A549 (cell line): ENCODE measurements around the gene TSPAN18. TPM values are rescaled to one million over a fixed set of nuclear protein-coding genes. Genes with fewer than 3 reads are reported as not detected.

Source experiments
- ATAC-seq, 2 experiments: fragments of 200-7000 bp in 1 of 2; fragments of >200 bp in 1 of 2; cut with Nextera tagmentation in 1 of 2; cut with Tn5 transposase in 1 of 2; 3 replicates each; pipeline versions ENCODE4 v1.8.0 to v1.9.1; 2018 to 2020; ENCODE audit warnings: mild to moderate bottlenecking in 1 of 2, moderate library complexity in 1 of 2
- CTCF ChIA-PET: fragments of 300-600 bp; sonication (Branson Sonifier 250); formaldehyde crosslinking; extraction: SDS; loops from one replicate; lab custom pipeline; 2021; ENCODE audit warnings: antibody characterized with exemption, inconsistent platforms; lab: Yijun Ruan, JAX
- POLR2A ChIA-PET: fragments of 350-600 bp; formaldehyde crosslinking; extraction: SDS; loops from one replicate; lab custom pipeline; 2021; ENCODE audit warnings: antibody characterized with exemption, inconsistent platforms; lab: Yijun Ruan, JAX
- DNase-seq, 2 experiments: peaks; one replicate each; pipeline versions ENCODE4 v3.0.0 to v3.0.0-alpha.2; 2011 to 2016; ENCODE audit warnings: low read depth in 1 of 2, low spot score in 1 of 2
- FAIRE-seq: peaks from 2 replicates; lab custom pipeline; 2011; peaks lifted over from hg19 to GRCh38; lab: Jason Lieb, UNC
- H3K27ac ChIP-seq, 2 experiments: fragments of >200 bp; sonication (Bioruptor Twin); formaldehyde crosslinking; 3 replicates each; pipeline ENCODE4 v1.5.1; 2016 to 2017
- H3K4me1 ChIP-seq: fragments of >200 bp; sonication (Bioruptor Twin); formaldehyde crosslinking; 3 replicates; pipeline ENCODE4 v1.6.1; 2016
- H3K4me2 ChIP-seq: fragments of >200 bp; sonication (Bioruptor Twin); formaldehyde crosslinking; 3 replicates; pipeline ENCODE4 v1.6.1; 2016
- H3K4me3 ChIP-seq: fragments of >200 bp; sonication (Bioruptor Twin); formaldehyde crosslinking; 3 replicates; pipeline ENCODE4 v1.5.1; 2016
- H3K9me3 ChIP-seq: fragments of >200 bp; sonication (Bioruptor Twin); formaldehyde crosslinking; 3 replicates; pipeline ENCODE4 v1.6.1; 2016
- BHLHE40 ChIP-seq: IDR thresholded peaks from 2 replicates; pipeline ENCODE4 v1.6.1; 2012; ENCODE audit warnings: low read depth, low read length, inconsistent platforms
- CBX2 ChIP-seq: fragments of 200-600 bp; sonication (generic); IDR thresholded peaks from 2 replicates; pipeline ENCODE4 v1.6.1; 2016; ENCODE audit warnings: low read depth, mild to moderate bottlenecking, borderline replicate concordance
- CBX8 ChIP-seq: fragments of 200-600 bp; sonication (generic); IDR thresholded peaks from 2 replicates; pipeline ENCODE4 v1.6.1; 2016
- CEBPB ChIP-seq, 2 experiments: fragments of >200 bp in 1 of 2; sonication (Bioruptor Twin) in 1 of 2; formaldehyde crosslinking in 1 of 2; IDR thresholded peaks; 2 replicates each; pipeline ENCODE4 v1.6.1; 2012 to 2016
- CHD2 ChIP-seq: fragments of 150-350 bp; IDR thresholded peaks from 2 replicates; pipeline ENCODE4 v1.6.1; 2014; ENCODE audit warnings: low read length; ENCODE audit not compliant: partially characterized antibody
- ESRRA ChIP-seq: fragments of 150-350 bp; IDR thresholded peaks from 2 replicates; pipeline ENCODE4 v1.6.1; 2014; ENCODE audit warnings: mild to moderate bottlenecking, low read length, borderline replicate concordance
- FOSL2 ChIP-seq, 2 experiments: fragments of 450-650 bp in 1 of 2; fragments of >200 bp in 1 of 2; sonication (Bioruptor Twin) in 1 of 2; formaldehyde crosslinking; IDR thresholded peaks; 2 replicates each; pipeline versions ENCODE4 v1.5.0 to v1.6.1; 2016 to 2020; ENCODE audit warnings: mild to moderate bottlenecking in 1 of 2, moderate library complexity in 1 of 2
- GATA3 ChIP-seq: IDR thresholded peaks from 2 replicates; pipeline ENCODE4 v1.6.1; 2012; ENCODE audit warnings: borderline replicate concordance
- HOXA7 ChIP-seq: fragments of 250-450 bp; sonication (Bioruptor Pico); IDR thresholded peaks from 2 replicates; pipeline ENCODE4 v1.5.0; 2020; ENCODE audit warnings: mild to moderate bottlenecking, moderate library complexity
- JUNB ChIP-seq: fragments of >200 bp; sonication (Bioruptor Twin); formaldehyde crosslinking; IDR thresholded peaks from 2 replicates; pipeline ENCODE4 v1.6.1; 2016
- KDM1A ChIP-seq: fragments of 200-600 bp; sonication (generic); IDR thresholded peaks from 2 replicates; pipeline ENCODE4 v1.6.1; 2016; ENCODE audit warnings: low read depth, mild to moderate bottlenecking
- MAFK ChIP-seq: fragments of 450-650 bp; IDR thresholded peaks from 2 replicates; pipeline ENCODE4 v1.6.1; 2014; ENCODE audit not compliant: partially characterized antibody
- MAZ ChIP-seq: fragments of 150-350 bp; IDR thresholded peaks from 2 replicates; pipeline ENCODE4 v1.6.1; 2014; ENCODE audit warnings: antibody characterized with exemption, low read depth, low read length, borderline replicate concordance
- MYC ChIP-seq: IDR thresholded peaks from 2 replicates; pipeline ENCODE4 v1.6.1; 2012; ENCODE audit warnings: mild to moderate bottlenecking, inconsistent platforms, low read length, improper control_type of control experiment, borderline replicate concordance
- NR3C1 ChIP-seq: fragments of >200 bp; sonication (Bioruptor Twin); formaldehyde crosslinking; IDR thresholded peaks from 3 replicates; pipeline ENCODE4 v1.6.1; 2017
- PHF8 ChIP-seq: fragments of 200-600 bp; sonication (generic); IDR thresholded peaks from 2 replicates; pipeline ENCODE4 v1.6.1; 2016; ENCODE audit warnings: low read depth, mild to moderate bottlenecking, antibody characterized with exemption, moderate library complexity, borderline replicate concordance
- POLR2AphosphoS2 ChIP-seq: conservative IDR thresholded peaks from 2 replicates; pipeline ENCODE4 v1.6.1; 2012; ENCODE audit warnings: low read length, improper control_type of control experiment, inconsistent platforms
- RARB ChIP-seq: fragments of 250-450 bp; sonication (Bioruptor Pico); IDR thresholded peaks from 2 replicates; pipeline ENCODE4 v1.8.0; 2021; ENCODE audit warnings: mild to moderate bottlenecking, moderate library complexity
- RCOR1 ChIP-seq: fragments of 150-350 bp; IDR thresholded peaks from 2 replicates; pipeline ENCODE4 v1.6.1; 2014; ENCODE audit warnings: antibody characterized with exemption, low read length, low read depth
- RFX5 ChIP-seq: fragments of 450-650 bp; IDR thresholded peaks from 2 replicates; pipeline ENCODE4 v1.7.1; 2014; ENCODE audit warnings: antibody characterized with exemption, mild to moderate bottlenecking, moderate library complexity
- SMC3 ChIP-seq: fragments of >200 bp; sonication (Bioruptor Twin); formaldehyde crosslinking; IDR thresholded peaks from 3 replicates; pipeline ENCODE4 v1.6.1; 2018; ENCODE audit warnings: inconsistent platforms
- TP53 ChIP-seq: fragments of 250-450 bp; sonication (Bioruptor Pico); IDR thresholded peaks from 2 replicates; pipeline ENCODE4 v1.5.0; 2021; ENCODE audit warnings: mild to moderate bottlenecking, moderate library complexity
- ZC3H11A ChIP-seq: fragments of 450-650 bp; IDR thresholded peaks from 2 replicates; pipeline ENCODE4 v1.6.1; 2014; ENCODE audit warnings: antibody characterized with exemption, mild to moderate bottlenecking
- ZNF302 ChIP-seq: fragments of 250-450 bp; sonication (Bioruptor Pico); IDR thresholded peaks from 2 replicates; pipeline ENCODE4 v1.9.0; 2021; ENCODE audit warnings: inconsistent platforms, mild to moderate bottlenecking, moderate library complexity
- WGBS: methylation state at CpG from one replicate; pipeline ENCODE4 v1.1.6; 2017; ENCODE audit errors: missing lambda C conversion rate; 5-methylcytosine and 5-hydroxymethylcytosine counted together
- polyA plus RNA-seq, 4 experiments: library from polyadenylated mRNA; depleted of rRNA in 3 of 4; stranded (reverse); fragments of >200 nt; fragmentation: RNase III in 1 of 4; extraction: RNeasy Plus Mini Kit Qiagen cat#74134 plus additional on column Dnase treatment in 1 of 4; gene quantifications; 2 replicates in 3 of 4; 3 replicates in 1 of 4; pipeline ENCODE4 v1.2.3, GENCODE V29; 2011 to 2017
- TF ChIP-seq, protein P1 (sequence below): fragments of >200 bp; sonication (Bioruptor Twin); formaldehyde crosslinking; IDR thresholded peaks from 2 replicates; pipeline ENCODE4 v1.6.1; 2016
- TF ChIP-seq, protein P2 (sequence below): fragments of 450-650 bp; IDR thresholded peaks from 2 replicates; pipeline ENCODE4 v1.6.1; 2014; ENCODE audit warnings: antibody characterized with exemption
- TF ChIP-seq, protein P3 (sequence below): fragments of 250-450 bp; sonication (Bioruptor Pico); IDR thresholded peaks from 2 replicates; pipeline ENCODE4 v1.5.0; 2020; ENCODE audit warnings: low read depth, mild to moderate bottlenecking, moderate library complexity
- TF ChIP-seq, protein P4 (sequence below): fragments of 250-450 bp; sonication (Bioruptor Pico); IDR thresholded peaks from 2 replicates; pipeline ENCODE4 v1.5.0; 2021; ENCODE audit warnings: mild to moderate bottlenecking, moderate library complexity, borderline replicate concordance
- TF ChIP-seq, protein P5 (sequence below): IDR thresholded peaks from 2 replicates; pipeline ENCODE4 v1.6.1; 2012

TSPAN18 gene
- polyA plus RNA-seq, 2 of the 4 experiments (the other 2 are of a cell fraction) = 0.81 to 4.5 TPM

DNA sequence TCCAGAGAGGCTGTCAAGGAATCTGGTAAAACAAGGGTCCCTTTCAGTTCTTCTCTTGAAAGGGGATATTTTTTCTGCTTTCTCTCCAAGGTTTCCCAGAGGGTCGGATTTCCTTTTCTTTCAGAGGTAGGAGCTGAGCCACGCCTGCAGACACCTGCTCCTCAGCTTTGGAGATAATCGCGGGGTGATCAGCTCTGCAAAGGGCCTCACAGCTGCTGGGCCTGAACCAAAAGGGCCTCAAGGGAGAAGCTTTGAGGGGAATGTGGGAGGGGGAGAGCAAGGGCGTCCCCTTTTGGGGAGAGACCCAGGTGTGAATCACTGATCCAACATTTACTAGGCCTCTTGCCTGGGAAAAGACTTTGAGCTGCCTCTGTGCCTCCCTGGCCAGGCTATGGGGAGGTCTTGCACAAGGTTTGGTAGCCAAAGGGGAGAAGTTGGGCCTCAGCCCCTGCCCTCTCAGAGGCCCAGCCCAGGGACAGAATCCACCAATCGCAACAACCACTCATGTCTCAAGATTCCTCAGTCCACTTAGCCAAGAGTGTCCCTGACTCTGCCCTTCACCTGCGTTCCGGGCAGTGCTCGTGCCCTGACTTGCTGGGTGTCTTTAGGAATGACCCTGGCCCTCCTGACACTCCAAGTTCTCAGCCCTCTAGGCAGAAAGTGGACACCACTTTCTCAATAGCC, 237.9 kb downstream of the TSPAN18 start:
- no peak for FAIRE-seq
- CTCF ChIA-PET = interaction anchor here (0.6 to 9.7 kb wide), 6 partner anchors 16 to 146 kb away, joined by 3 to 64 read pairs (median 4); no protein-coding TSS in a partner anchor
- WGBS = 85% methylated on average over 9 of the region's 9 CpGs
- POLR2A ChIA-PET = no interaction called here
- Histone ChIP-seq H3K27ac (no peak overlapping the region), H3K4me2 (no peak overlapping the region), H3K9me3 (no peaks in the 10 kb centered on the region), H3K4me3 (no peak overlapping the region)
- TF ChIP-seq CEBPB (IDR thresholded peaks at IDR 0.05) (no peak), KDM1A (no peak), RFX5 (no peak), RARB (CRISPR knock-in tag) (no peak), FOSL2 (IDR thresholded peaks at IDR 0.05) (no peak), FOSL2 (CRISPR knock-in tag; IDR thresholded peaks at IDR 0.05) (no peak), SMC3 (no peak), CBX2 (no peak), CBX8 (no peak), GATA3 (no peak), PHF8 (no peak), ZC3H11A (no peak), ZNF302 (CRISPR knock-in tag) (no peak), MAZ (no peak), CHD2 (no peak)
- TF ChIP-seq, protein P1, sequence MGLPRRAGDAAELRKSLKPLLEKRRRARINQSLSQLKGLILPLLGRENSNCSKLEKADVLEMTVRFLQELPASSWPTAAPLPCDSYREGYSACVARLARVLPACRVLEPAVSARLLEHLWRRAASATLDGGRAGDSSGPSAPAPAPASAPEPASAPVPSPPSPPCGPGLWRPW = no peak
- TF ChIP-seq, protein P2, sequence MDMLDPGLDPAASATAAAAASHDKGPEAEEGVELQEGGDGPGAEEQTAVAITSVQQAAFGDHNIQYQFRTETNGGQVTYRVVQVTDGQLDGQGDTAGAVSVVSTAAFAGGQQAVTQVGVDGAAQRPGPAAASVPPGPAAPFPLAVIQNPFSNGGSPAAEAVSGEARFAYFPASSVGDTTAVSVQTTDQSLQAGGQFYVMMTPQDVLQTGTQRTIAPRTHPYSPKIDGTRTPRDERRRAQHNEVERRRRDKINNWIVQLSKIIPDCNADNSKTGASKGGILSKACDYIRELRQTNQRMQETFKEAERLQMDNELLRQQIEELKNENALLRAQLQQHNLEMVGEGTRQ = no peak
- TF ChIP-seq, all 56 proteins: peak for 0
- ATAC-seq = no peak
- peaks cover 3% of the 10 kb centered on the region; the same call in 1 of the 3 replicates for H3K4me1 ChIP-seq
- DNase-seq = no peak

DNA sequence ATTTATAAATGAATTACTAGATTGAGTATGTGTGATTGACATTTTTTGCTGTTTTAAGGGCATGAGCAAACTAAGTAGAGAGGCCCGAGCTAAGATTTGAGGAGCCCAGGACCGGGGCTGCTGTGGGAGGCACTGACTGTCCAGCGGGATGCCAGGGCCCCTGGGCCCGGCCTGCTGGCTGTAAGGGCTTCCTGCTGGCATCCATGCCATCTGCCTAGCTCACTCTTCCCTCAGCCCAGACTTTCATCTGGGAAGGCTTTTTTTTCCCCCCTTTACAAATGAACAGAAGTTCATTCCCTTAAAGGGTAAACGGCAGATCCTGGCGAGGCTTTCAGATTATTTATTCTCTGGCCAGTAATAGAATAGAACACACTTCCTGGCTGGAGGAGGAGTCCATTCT, 239.9 kb downstream of the TSPAN18 start:
- Histone ChIP-seq H3K27ac (no peak overlapping the region), H3K4me3 (no peak overlapping the region), H3K4me2 (no peak overlapping the region), H3K4me1 (no peaks in the 10 kb centered on the region), H3K9me3 (no peaks in the 10 kb centered on the region)
- no peak for DNase-seq
- no peak for TF ChIP-seq FOSL2 (IDR thresholded peaks at IDR 0.05)
- no peak for TF ChIP-seq FOSL2 (CRISPR knock-in tag; IDR thresholded peaks at IDR 0.05)
- TF ChIP-seq PHF8 = no peak
- TF ChIP-seq GATA3 = no peak
- no peak for TF ChIP-seq MYC
- no peak for TF ChIP-seq POLR2AphosphoS2
- TF ChIP-seq CEBPB (IDR thresholded peaks at IDR 0.05) = no peak
- no peak for TF ChIP-seq HOXA7 (CRISPR knock-in tag)
- TF ChIP-seq, protein P3, sequence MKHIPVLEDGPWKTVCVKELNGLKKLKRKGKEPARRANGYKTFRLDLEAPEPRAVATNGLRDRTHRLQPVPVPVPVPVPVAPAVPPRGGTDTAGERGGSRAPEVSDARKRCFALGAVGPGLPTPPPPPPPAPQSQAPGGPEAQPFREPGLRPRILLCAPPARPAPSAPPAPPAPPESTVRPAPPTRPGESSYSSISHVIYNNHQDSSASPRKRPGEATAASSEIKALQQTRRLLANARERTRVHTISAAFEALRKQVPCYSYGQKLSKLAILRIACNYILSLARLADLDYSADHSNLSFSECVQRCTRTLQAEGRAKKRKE (CRISPR knock-in tag) = no peak
- no peak for ATAC-seq
- no peak for FAIRE-seq
- 82% methylated on average over 6 of the region's 6 CpGs for WGBS
- POLR2A ChIA-PET = no interaction called here
- CTCF ChIA-PET = interaction anchor here (0.9 to 1.8 kb wide), 5 partner anchors 10 to 137 kb away, joined by 3 to 4 read pairs (median 4); no protein-coding TSS in a partner anchor

DNA sequence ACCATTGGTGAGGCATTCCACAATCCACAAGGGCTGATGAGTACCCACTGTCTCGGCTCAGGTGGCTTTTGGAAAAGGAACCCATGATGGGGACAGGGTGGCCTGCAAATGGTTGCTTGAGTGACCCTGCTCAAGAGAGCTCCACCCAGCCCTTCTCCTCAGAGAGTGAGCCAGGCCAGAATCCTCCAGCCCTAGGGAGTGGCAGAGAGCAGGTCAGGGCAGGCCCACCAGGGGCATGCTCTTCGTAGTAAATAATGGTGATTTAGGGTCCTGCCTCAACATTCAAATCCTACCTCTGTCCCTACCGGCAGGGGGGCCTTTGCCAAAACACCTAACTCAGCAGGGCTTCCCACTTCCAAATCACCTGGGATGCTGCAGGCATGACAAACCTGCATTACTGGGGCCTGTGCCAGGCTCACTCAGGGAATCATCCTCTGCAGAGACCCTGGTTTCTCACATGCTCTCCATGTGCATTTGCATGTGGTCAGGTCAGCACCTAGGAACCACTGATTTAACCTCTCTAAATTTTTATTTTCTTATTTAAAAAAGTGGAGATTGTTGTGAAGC, 241.3 kb downstream of the TSPAN18 start:
- ChIA-PET CTCF (interaction anchor here (1.1 to 2.0 kb wide), 7 partner anchors 16 to 137 kb away, joined by 3 to 5 read pairs (median 4); no protein-coding TSS in a partner anchor), POLR2A (no interaction called here)
- Histone ChIP-seq H3K9me3 (no peaks in the 10 kb centered on the region), H3K4me3 (no peak overlapping the region), H3K4me1 (no peaks in the 10 kb centered on the region), H3K4me2 (no peak overlapping the region), H3K27ac (no peak overlapping the region)
- ATAC-seq (no peak), DNase-seq (no peak), FAIRE-seq (no peak)
- whole genome bisulfite sequencing = 90% methylated on average over 3 of the region's 3 CpGs
- TF ChIP-seq NR3C1 = no peak
- TF ChIP-seq, protein P4, sequence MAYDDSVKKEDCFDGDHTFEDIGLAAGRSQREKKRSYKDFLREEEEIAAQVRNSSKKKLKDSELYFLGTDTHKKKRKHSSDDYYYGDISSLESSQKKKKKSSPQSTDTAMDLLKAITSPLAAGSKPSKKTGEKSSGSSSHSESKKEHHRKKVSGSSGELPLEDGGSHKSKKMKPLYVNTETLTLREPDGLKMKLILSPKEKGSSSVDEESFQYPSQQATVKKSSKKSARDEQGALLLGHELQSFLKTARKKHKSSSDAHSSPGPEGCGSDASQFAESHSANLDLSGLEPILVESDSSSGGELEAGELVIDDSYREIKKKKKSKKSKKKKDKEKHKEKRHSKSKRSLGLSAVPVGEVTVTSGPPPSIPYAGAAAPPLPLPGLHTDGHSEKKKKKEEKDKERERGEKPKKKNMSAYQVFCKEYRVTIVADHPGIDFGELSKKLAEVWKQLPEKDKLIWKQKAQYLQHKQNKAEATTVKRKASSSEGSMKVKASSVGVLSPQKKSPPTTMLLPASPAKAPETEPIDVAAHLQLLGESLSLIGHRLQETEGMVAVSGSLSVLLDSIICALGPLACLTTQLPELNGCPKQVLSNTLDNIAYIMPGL (CRISPR knock-in tag) = no peak
- TF ChIP-seq MAFK = no peak
- TF ChIP-seq, protein P5, sequence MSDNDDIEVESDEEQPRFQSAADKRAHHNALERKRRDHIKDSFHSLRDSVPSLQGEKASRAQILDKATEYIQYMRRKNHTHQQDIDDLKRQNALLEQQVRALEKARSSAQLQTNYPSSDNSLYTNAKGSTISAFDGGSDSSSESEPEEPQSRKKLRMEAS = no peak
- TF ChIP-seq RFX5 = no peak
- no peak for TF ChIP-seq RCOR1
- TF ChIP-seq ESRRA = no peak
- TF ChIP-seq RARB (CRISPR knock-in tag) = no peak
- no peak for TF ChIP-seq PHF8
- no peak for TF ChIP-seq JUNB
- TF ChIP-seq TP53 (CRISPR knock-in tag) = no peak
- TF ChIP-seq BHLHE40 = no peak
